SK-N-MC (cell line): ENCODE data around the gene CD99.

Experiments used
- EZH2 ChIP-seq: fragments of 200-600 bp; sonication (generic); IDR thresholded peaks from one replicate; pipeline ENCODE4 v1.6.1; 2017; ENCODE audit warnings: antibody characterized with exemption
- FOXP2 ChIP-seq: optimal IDR thresholded peaks from 2 replicates; pipeline ENCODE3; 2011; ENCODE audit warnings: mild to moderate bottlenecking, moderate library complexity; ENCODE audit not compliant: insufficient read depth; ENCODE audit errors: extremely low read length, control extremely low read depth
- POLR2AphosphoS5 ChIP-seq: IDR thresholded peaks from 2 replicates; pipeline ENCODE4 v1.6.1; 2012; ENCODE audit warnings: mild to moderate bottlenecking, low read depth, low read length, borderline replicate concordance

GRCh38 chrX:2684256-2684655 lies 6.8 kb upstream of the CD99 start:
- TF ChIP-seq POLR2AphosphoS5: no peak
- no peak for TF ChIP-seq EZH2
- TF ChIP-seq FOXP2: no peak
